ENCODE data around the gene CERS4.

- no peak for TF ChIP-seq CTCF (IDR thresholded peaks at IDR 0.05; ENCODE audit: insufficient read depth, low read length, poor library complexity, severe bottlenecking)
- no peak for TF ChIP-seq EZH2phosphoT487 (conservative IDR thresholded peaks at IDR 0.05; ENCODE audit: low read length)
Measured at GRCh38 chr19:8192221-8192820, 16.8 kb upstream of the CERS4 start.

All from SU-DHL-6 (cell line).